GM19043 (cell line): ENCODE measurements around the gene TGFBI.

ENCODE experiments used
- ATAC-seq: cut with Tn5 transposase; IDR thresholded peaks from one replicate; pipeline ENCODE4 v1.9.1; 2021; ENCODE audit warnings: low read depth; ENCODE audit not compliant: unreplicated experiment

The TGFBI gene

GRCh38 chr5:136022965-136023364 is 5.8 kb upstream of the TGFBI start:
- ATAC-seq = no peak

DNA sequence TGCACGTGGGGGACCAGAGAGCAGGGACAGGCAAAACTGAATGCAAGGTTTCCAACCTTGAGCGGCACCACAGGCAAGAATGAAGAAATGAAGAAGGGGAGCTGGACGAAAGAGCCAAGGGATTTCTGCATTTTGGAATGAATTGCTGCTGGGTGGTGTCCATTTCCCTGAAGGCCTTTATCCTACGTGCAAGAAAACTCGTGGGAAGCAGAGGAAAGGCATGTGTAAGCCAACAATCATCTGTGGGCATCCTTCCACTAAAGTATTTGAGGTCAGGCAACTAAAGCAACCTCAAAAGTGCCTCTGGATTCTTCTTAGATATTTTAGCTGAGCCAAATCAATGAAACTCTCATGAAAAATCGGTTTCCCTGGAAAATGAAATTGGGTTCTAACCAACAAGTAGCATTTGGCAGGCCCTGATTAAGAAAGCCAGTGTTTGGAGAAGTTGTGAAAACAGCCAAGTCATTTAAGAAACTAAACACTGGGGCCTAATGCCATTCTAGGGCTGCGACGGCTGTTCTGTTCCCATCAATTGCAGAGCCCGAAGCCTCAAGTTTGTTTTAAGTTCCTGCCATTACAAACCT is 4.7 kb upstream of the TGFBI start:
- ATAC-seq = no peak

DNA sequence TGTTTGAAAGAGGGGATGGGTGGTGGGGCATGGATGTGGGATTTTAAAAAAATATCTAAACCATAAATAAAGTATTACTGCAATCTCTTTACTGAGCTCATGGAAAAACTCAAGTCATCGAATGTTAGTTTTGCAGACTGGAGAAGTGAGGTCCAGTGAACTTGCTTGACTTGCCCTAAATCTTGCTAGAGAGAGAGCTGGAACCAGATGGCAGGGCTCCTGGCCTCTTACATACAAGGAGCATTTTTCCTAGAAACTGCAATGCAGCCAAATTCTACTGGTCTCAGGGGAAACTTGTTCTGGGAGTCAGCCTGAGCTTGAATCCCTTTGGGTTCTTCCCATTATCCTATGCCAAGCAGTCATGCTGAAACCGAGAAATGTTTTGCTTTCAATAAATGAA is 2.9 kb upstream of the TGFBI start:
- ATAC-seq = no peak

DNA sequence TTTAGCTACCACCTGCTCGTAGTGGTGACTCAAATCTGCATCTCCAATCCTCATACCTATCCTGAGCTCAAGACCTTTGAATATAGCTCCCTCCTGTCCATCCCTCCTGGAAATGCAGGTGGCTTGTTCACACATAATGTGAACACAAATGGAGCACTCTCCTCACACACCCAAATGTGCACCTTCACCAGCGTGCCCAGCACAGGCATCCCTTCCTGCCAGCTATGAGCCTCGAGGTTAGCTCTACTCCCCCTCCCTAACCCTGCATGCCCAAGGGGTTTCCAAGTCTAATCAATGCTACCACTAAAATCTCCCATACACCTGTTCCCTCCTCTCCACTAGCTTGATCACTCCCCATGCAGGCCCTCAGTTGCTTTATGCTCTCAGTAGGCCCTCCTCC is 2.2 kb upstream of the TGFBI start:
- no peak for ATAC-seq

DNA sequence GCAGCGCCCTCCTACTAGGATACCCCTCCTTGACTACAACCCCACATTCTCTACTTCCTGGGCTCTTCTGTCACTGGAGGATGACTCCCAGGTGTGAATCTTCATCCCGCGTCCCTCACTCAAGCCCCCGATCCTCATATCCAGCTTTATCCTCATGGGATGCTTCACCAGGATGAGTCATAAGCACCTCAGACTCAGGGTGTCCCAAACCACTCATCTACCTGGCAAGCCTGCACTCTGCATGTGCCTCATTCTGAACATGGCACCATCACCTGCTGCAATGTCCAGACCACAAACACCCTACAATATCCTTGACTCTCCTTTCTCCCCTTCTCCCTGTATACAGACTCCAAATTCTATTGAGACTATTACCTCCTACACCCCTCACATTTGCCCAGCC is 1.5 kb upstream of the TGFBI start:
- ATAC-seq = no peak

DNA sequence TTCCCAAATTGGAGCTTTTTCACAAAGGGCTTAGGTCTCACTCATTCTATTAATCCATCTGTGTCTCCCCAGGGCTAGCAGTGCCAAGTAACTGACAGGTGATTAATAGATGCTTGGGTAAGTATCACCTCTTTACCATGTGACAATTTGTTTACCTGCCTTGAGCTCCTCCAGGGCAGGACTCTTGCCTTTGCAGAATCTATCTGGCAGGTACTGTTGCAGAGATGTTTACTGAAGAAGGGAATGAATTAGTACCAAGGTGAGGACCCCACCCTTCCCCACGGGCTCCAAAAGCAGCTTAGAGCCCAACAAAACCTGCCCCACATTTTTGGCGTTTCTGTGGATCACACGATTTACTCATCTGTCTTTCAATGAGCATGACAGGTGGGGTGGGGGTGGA is 698 bp upstream of the TGFBI start:
- no peak for ATAC-seq

DNA sequence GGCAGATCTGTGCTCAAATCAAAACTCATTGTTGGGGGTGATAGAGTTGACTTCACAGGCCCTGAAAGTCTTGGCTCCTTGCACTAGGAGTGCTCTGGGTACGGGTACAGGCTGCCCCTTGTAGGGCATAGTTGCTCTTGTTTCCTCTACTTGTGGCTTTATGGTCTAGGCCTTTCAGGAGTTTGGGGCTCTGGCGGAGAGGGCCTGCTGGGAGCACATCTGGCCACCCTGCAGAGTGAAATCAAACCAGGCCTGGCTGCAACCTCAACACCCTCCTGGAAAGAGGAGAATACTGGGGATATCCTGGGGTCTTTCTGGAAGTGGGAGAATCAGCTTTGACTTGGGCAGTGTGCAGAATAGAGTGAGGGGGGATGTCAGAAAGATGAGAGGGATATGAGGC is 1.5 kb downstream of the TGFBI start:
- ATAC-seq = no peak

DNA sequence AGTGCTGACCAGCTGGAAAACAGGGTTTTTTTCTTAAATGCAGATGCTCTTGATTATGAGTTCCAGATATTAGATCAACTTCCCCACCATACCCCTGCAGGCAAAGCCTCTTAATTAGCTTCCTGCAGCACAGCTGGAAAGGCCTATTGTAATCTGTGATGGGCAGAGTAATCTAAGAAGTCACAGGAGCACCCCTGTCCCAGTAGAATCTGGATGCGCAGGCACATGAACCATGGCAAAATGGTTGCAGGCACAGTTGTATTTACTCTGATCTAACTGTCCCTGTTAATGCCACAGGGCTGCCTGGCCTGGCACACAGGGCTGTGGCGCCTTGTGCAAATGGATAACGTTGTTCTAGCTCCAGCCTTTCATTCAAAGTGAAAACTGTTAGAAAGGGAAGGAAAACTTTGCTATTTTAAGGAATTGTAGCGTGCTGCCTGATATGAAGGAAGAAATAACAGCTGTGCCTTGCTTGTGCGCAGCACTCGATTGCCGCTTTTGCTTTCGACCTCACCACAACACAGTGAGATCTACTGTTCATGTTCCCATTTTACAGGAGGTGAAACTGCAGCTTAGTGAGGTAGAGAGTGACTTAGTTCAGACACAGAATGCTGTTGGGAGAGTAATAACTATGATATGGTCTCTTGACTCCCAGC is 2.3 kb downstream of the TGFBI start:
- ATAC-seq = peak; percentile 57

- no peak for ATAC-seq
Observed at GRCh38 chr5:136031711-136032110, 2.9 kb downstream of the TGFBI start.

DNA sequence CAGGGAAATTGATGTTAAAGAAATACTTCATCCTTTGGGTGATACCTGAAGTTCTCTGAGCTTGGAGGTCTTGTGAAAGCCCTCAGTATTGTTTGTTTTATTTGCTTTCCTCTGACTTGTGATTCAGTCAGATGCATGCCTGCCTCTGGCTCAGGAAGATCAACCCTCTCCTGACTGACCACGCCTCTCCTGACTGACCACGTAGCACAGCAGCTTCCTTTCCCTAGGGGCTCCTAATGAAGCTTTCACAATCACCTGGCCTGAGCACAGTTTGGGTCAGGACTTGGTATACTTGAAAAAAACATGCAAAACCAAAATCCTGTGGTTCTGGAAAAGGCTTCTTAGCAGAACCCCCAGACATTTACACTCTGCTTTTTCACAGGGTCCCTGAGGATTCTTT is 3.8 kb downstream of the TGFBI start:
- no peak for ATAC-seq

DNA sequence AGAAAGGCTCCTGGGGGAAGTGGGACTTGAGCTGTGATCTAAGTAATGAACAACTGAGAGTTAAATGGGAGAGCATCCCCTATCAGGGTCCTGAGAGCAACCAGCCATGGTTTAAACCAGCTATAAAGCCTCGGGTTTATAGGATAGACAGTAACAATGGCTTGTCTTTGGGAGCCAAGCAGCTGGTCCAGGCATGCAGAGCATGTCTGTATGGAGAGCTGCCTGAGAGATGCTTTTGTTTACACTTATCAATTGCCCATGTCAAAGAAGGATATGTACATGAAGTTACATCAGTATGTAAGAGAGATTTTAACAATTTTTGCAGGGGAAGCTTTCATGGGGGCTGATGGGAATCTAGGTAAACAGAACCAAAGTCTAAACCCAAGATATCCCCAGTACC is 4.4 kb downstream of the TGFBI start:
- no peak for ATAC-seq

GRCh38 chr5:136033848-136034247 is 5.1 kb downstream of the TGFBI start:
- no peak for ATAC-seq

GRCh38 chr5:136034492-136034891 is 5.7 kb downstream of the TGFBI start:
- ATAC-seq = no peak

GRCh38 chr5:136034984-136035383 is 6.2 kb downstream of the TGFBI start:
- no peak for ATAC-seq

- no peak for ATAC-seq
Observed at GRCh38 chr5:136035837-136036236, 7.0 kb downstream of the TGFBI start.

GRCh38 chr5:136036293-136036911 is 7.6 kb downstream of the TGFBI start:
- no peak for ATAC-seq

DNA sequence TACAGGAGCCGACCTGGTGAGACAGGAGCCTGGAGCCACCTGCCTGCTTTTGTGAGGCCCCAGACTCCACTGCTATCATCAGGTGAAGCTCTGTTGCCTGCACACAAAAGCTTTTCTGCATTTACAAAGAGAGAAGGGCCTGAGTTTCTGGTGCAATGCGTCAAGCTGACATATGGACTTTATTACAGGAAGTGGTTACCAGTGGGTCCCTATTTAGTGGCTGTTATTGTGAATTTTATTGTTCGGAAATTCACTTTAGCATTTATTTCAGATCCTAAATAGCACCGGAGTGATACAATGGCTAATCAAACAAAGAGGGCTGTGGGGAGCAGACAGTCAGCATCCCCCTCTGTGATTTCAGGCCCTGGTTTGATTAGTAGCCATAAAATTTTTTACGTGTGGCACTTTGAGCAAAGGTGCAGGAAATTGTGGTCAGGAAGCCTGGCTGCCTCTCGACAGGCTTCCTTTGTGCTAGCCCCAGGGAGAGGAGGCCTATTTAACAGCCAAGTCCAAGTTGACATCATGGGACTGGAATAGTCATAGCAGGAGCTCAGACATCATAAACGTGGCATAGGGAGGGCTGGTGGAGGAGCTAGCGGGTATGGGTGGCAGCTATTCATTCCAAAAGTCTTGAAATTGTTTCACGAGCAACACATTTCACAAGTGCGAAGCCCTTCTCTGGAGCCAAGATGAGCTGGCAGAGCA is 8.4 kb downstream of the TGFBI start:
- ATAC-seq = peak; percentile 55

DNA sequence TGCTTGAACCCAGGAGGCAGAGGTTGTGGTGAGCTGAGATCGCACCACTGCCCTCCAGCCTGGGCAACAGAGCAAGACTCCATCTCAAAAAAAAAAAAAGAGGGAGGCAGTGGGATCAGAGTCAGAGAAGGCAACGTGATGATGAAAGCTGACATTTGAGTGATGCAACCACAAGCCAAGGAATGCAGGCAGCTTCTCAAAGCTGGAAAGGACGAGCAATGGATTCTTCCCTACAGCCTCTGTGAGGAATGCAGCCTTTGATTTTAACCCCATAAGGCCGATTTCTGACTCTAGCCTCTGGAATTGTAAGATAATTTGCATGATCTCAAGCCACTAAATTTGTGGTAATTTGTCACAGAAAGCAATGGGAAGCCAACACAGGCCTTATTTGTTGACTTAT is 9.8 kb downstream of the TGFBI start:
- no peak for ATAC-seq

GRCh38 chr5:136039202-136039601 is 10.4 kb downstream of the TGFBI start:
- no peak for ATAC-seq

GRCh38 chr5:136040746-136041415 is 12.1 kb downstream of the TGFBI start:
- no peak for ATAC-seq

GRCh38 chr5:136042156-136042555 is 13.4 kb downstream of the TGFBI start:
- ATAC-seq = no peak
